Fibroblast of skin of abdomen (primary cell): ENCODE results near the gene CDK14.
"Not testable (repeated sequence)": the region's sequence is repeated elsewhere in the genome, so short reads cannot be mapped to it uniquely, and the experiment has no call there.

Experiments used
- DNase-seq: peaks from one replicate; pipeline ENCODE4 v3.0.0-alpha.2; 2013

Gene CDK14

GRCh38 chr7:91168871-91169829, 573.0 kb downstream of the CDK14 start:
- peak; percentile 62 for DNase-seq

- no peak for DNase-seq
Measured at GRCh38 chr7:91169830-91170191, 573.7 kb downstream of the CDK14 start.

GRCh38 chr7:91173265-91173664, 577.1 kb downstream of the CDK14 start:
- DNase-seq: not testable (repeated sequence)

- no peak for DNase-seq
Measured at GRCh38 chr7:91180746-91181145, 584.6 kb downstream of the CDK14 start.

GRCh38 chr7:91181949-91182348, 585.8 kb downstream of the CDK14 start:
- no peak for DNase-seq

- peak; percentile 98 for DNase-seq
Measured at GRCh38 chr7:91182819-91183764, 587.0 kb downstream of the CDK14 start.

- DNase-seq: peak; percentile 54
Measured at GRCh38 chr7:91185771-91186170, 589.6 kb downstream of the CDK14 start.

- no peak for DNase-seq
Measured at GRCh38 chr7:91187061-91187460, 590.9 kb downstream of the CDK14 start.

GRCh38 chr7:91191771-91192170, 595.6 kb downstream of the CDK14 start:
- no peak for DNase-seq

GRCh38 chr7:91193141-91193540, 597.0 kb downstream of the CDK14 start:
- peak; percentile 58 for DNase-seq

GRCh38 chr7:91194841-91195240, 598.7 kb downstream of the CDK14 start:
- DNase-seq: peak; percentile 54

GRCh38 chr7:91196058-91196457, 599.9 kb downstream of the CDK14 start:
- no peak for DNase-seq

- no peak for DNase-seq
Measured at GRCh38 chr7:91198371-91198770, 602.2 kb downstream of the CDK14 start.

- no peak for DNase-seq
Measured at GRCh38 chr7:91199601-91200000, 603.5 kb downstream of the CDK14 start.

GRCh38 chr7:91201442-91202113, 605.5 kb downstream of the CDK14 start:
- DNase-seq: no peak

GRCh38 chr7:91206361-91206960, 610.3 kb downstream of the CDK14 start:
- DNase-seq: no peak

- peak; percentile 47 for DNase-seq
Measured at GRCh38 chr7:91212582-91212981, 616.5 kb downstream of the CDK14 start.

GRCh38 chr7:91226411-91226810, 630.3 kb downstream of the CDK14 start:
- no peak for DNase-seq

GRCh38 chr7:91228327-91228726, 632.2 kb downstream of the CDK14 start:
- no peak for DNase-seq

- peak; percentile 17 for DNase-seq
Measured at GRCh38 chr7:91228927-91229558, 632.9 kb downstream of the CDK14 start.

- DNase-seq: no peak
Measured at GRCh38 chr7:91230100-91230499, 634.0 kb downstream of the CDK14 start.

- DNase-seq: no peak
Measured at GRCh38 chr7:91230503-91230902, 634.4 kb downstream of the CDK14 start.
